Stimulated activated CD4-positive, alpha-beta T cell treated with anti-CD3 and anti-CD28 coated beads, Interleukin-12 subunit alpha, Interleukin-12 subunit beta, amount 100 ng/mL, for 48 hours (primary cell): ENCODE data around the gene RBM23.

Source experiments
- DNase-seq, 3 donors: peaks; one replicate each; pipeline ENCODE4 v3.0.0-alpha.2; 2020; ENCODE audit warnings: low read depth in 2 of 3, low spot score in 1 of 3

Gene RBM23

GRCh38 chr14:22844221-22845102 is 74.5 kb downstream of the RBM23 start:
- no peak for DNase-seq
